Lower leg skin (tissue), 3 donors: ENCODE results near the gene SRPX.

Source experiments
- POLR2A ChIP-seq, 2 donors: fragments of 450-650 bp; IDR thresholded peaks; one replicate each; pipeline ENCODE4 v1.6.1; 2016 to 2017; ENCODE audit warnings: antibody characterized with exemption in 2 of 2, mild to moderate bottlenecking in 1 of 2, moderate library complexity in 1 of 2
- TF ChIP-seq, protein P1 (sequence below), 3 donors: fragments of 450-650 bp; IDR thresholded peaks; one replicate each; pipeline ENCODE4 v1.5.1; 2016; ENCODE audit warnings: antibody characterized with exemption in 3 of 3, mild to moderate bottlenecking in 3 of 3, moderate library complexity in 2 of 3

DNA sequence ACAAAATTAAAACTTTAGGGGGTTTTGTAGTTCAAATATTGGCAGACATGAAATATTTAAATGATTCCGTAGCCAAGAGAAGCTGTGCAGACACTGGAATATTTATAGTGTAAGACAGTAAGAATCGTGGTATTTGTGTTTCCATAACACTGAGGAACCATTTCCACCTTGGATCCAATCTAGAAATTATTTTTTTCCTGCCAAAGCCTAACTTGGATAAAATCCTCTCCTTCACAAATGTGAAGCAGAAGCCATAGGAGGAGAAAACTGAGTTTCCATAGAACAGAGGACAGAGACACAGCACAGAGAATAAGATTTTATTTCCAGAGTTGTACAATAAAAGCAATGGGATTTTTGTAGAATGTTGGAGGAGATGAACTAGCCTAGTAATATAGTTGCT is 19.9 kb upstream of the SRPX start:
- no peak for TF ChIP-seq POLR2A (IDR thresholded peaks at IDR 0.05)
- TF ChIP-seq, protein P1, sequence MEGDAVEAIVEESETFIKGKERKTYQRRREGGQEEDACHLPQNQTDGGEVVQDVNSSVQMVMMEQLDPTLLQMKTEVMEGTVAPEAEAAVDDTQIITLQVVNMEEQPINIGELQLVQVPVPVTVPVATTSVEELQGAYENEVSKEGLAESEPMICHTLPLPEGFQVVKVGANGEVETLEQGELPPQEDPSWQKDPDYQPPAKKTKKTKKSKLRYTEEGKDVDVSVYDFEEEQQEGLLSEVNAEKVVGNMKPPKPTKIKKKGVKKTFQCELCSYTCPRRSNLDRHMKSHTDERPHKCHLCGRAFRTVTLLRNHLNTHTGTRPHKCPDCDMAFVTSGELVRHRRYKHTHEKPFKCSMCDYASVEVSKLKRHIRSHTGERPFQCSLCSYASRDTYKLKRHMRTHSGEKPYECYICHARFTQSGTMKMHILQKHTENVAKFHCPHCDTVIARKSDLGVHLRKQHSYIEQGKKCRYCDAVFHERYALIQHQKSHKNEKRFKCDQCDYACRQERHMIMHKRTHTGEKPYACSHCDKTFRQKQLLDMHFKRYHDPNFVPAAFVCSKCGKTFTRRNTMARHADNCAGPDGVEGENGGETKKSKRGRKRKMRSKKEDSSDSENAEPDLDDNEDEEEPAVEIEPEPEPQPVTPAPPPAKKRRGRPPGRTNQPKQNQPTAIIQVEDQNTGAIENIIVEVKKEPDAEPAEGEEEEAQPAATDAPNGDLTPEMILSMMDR (IDR thresholded peaks at IDR 0.05): no peak
